Upper lobe of left lung (tissue), 6 donors: ENCODE data around the gene SPATA13. TPM values are rescaled to one million over a fixed set of nuclear protein-coding genes. Genes with fewer than 3 reads are reported as not detected.

ENCODE experiments used
- ATAC-seq, 2 donors: fragments of 200-7000 bp; cut with Tn5 transposase; one replicate each; pipeline ENCODE4 v1.9.1; 2022; ENCODE audit warnings: mild to moderate bottlenecking in 2 of 2, moderate library complexity in 2 of 2; ENCODE audit not compliant: low FRiP score in 2 of 2
- DNase-seq, 2 donors: peaks; one replicate each; pipeline ENCODE4 v3.0.0-alpha.2; 2019 to 2020
- H3K27ac ChIP-seq, 4 donors: fragments of 200-600 bp; sonication (generic); one replicate each; pipeline ENCODE4 v1.5.1; 2016 to 2019
- H3K27me3 ChIP-seq, 4 donors: fragments of 200-600 bp; sonication (generic); one replicate each; pipeline ENCODE4 v1.5.1; 2017 to 2019
- H3K36me3 ChIP-seq, 4 donors: fragments of 200-600 bp; sonication (generic); one replicate each; pipeline ENCODE4 v1.5.1; 2016 to 2019
- H3K4me1 ChIP-seq, 4 donors: fragments of 200-600 bp; sonication (generic); one replicate each; pipeline ENCODE4 v1.5.1; 2018 to 2019
- H3K4me3 ChIP-seq, 4 donors: fragments of 200-600 bp; sonication (generic); one replicate each; pipeline ENCODE4 v1.5.1; 2017 to 2019; ENCODE audit warnings: mild to moderate bottlenecking in 2 of 4, moderate library complexity in 1 of 4
- H3K9me3 ChIP-seq, 4 donors: fragments of 200-600 bp; sonication (generic); one replicate each; pipeline ENCODE4 v1.5.1; 2018 to 2019
- EP300 ChIP-seq, 4 donors: sonication (generic); formaldehyde crosslinking; IDR thresholded peaks; one replicate each; pipeline ENCODE4 v1.5.1; 2017; ENCODE audit warnings: antibody characterized with exemption in 4 of 4, control low read depth in 2 of 4
- POLR2A ChIP-seq, 4 donors: fragments of 450-650 bp; IDR thresholded peaks; one replicate each; pipeline ENCODE4 v1.5.1; 2016 to 2017; ENCODE audit warnings: antibody characterized with exemption in 4 of 4, mild to moderate bottlenecking in 2 of 4
- POLR2AphosphoS5 ChIP-seq, 2 donors: sonication (generic); formaldehyde crosslinking; IDR thresholded peaks; one replicate each; pipeline ENCODE4 v1.5.1; 2017; ENCODE audit warnings: antibody characterized with exemption in 2 of 2
- WGBS, 2 donors: methylation state at CpG; one replicate each; pipeline ENCODE4 v1.1.5; 2017 to 2018; 5-methylcytosine and 5-hydroxymethylcytosine counted together
- total RNA-seq, 6 donors: library from RNA; depleted of rRNA in 4 of 6; stranded (reverse); fragments of >200 nt in 4 of 6; gene quantifications; one replicate each; pipeline versions ENCODE4 v1.1.0 to v1.2.1, GENCODE V29; 2016 to 2021
- TF ChIP-seq, protein P1 (sequence below), 6 experiments: fragments of 450-650 bp in 4 of 6; fragments of 200-600 bp in 2 of 6; sonication (generic) in 2 of 6; IDR thresholded peaks; one replicate each; pipeline ENCODE4 v1.5.1; 2016 to 2019; ENCODE audit warnings: antibody characterized with exemption in 6 of 6
- donor health status: DM: no; HTN: no; CAD: no; lungs with moderate emphysema.
- donor health status: DM: no; HTN: yes; CAD: no; lungs with severe emphysema.

Gene SPATA13
- total RNA-seq, 6 donors from 2014 or later = 31.2 to 77.5 (median 49.2) TPM

DNA sequence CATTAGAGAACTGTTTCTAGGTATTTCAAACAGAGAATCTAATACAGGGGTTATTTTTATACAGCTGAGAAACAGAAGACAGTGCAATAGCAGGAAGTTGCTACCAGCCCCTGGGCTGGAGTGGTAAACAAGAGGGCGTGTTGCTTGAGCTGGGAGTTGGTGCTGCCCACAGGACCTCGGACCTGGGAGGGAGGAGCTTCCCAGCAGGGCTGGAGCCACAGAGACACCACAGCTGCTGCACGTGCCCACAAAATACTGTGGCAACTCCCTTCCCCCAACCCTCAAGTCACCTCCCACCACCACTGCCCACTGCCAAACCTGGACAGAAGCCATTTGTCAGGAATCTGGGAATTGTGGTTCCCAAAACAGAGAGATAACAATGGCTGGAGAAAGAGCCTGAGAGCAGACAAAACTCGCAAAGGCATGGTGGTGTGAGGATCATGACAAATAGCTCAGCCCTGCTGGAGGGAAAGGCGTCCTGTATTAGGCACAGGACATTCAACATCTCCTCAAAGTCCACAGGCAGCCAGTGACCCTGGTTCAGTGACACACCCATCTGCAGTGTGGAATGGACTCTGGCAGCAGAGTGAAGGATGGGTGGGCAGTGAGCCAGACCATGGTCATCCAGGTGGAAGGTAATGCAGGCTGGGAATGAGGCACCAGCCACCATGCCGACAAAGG, 57.2 kb downstream of the SPATA13 start:
- Histone ChIP-seq H3K27me3 (no peaks in the 10 kb centered on the region), H3K4me1 (peaks cover 34 to 46% (median 43%) of the 10 kb centered on the region in 4 donors), H3K27ac (peak overlapping the region; percentile 35 to 79 (median 69)), H3K36me3 (peaks cover 0 to 2% (median 0%) of the 10 kb centered on the region in 4 donors), H3K4me3 (no peak overlapping the region), H3K9me3 (no peaks in the 10 kb centered on the region)
- ATAC-seq (peak in 1 of 2 donors; percentile 40), DNase-seq (peak in 1 of 2 donors; percentile 42)
- TF ChIP-seq EP300 (IDR thresholded peaks at IDR 0.05) (no peak), POLR2A (IDR thresholded peaks at IDR 0.05) (no peak), POLR2AphosphoS5 (IDR thresholded peaks at IDR 0.05) (peak in 1 of 2 donors; percentile 43)
- TF ChIP-seq, protein P1, sequence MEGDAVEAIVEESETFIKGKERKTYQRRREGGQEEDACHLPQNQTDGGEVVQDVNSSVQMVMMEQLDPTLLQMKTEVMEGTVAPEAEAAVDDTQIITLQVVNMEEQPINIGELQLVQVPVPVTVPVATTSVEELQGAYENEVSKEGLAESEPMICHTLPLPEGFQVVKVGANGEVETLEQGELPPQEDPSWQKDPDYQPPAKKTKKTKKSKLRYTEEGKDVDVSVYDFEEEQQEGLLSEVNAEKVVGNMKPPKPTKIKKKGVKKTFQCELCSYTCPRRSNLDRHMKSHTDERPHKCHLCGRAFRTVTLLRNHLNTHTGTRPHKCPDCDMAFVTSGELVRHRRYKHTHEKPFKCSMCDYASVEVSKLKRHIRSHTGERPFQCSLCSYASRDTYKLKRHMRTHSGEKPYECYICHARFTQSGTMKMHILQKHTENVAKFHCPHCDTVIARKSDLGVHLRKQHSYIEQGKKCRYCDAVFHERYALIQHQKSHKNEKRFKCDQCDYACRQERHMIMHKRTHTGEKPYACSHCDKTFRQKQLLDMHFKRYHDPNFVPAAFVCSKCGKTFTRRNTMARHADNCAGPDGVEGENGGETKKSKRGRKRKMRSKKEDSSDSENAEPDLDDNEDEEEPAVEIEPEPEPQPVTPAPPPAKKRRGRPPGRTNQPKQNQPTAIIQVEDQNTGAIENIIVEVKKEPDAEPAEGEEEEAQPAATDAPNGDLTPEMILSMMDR (IDR thresholded peaks at IDR 0.05) = no peak
- 50 to 55% methylated on average over 6 of the region's 6 CpGs for WGBS, 2 donors

GRCh38 chr13:24218338-24218737, 57.8 kb downstream of the SPATA13 start:
- TF ChIP-seq, protein P1 (IDR thresholded peaks at IDR 0.05) = no peak
- no peak for TF ChIP-seq EP300 (IDR thresholded peaks at IDR 0.05)
- TF ChIP-seq POLR2AphosphoS5 (IDR thresholded peaks at IDR 0.05) = no peak
- Histone ChIP-seq H3K4me1 (peaks cover 34 to 46% (median 43%) of the 10 kb centered on the region in 4 donors), H3K27me3 (no peaks in the 10 kb centered on the region), H3K27ac (peak overlapping the region; percentile 35 to 79 (median 69)), H3K9me3 (no peaks in the 10 kb centered on the region), H3K4me3 (no peak overlapping the region), H3K36me3 (peaks cover 0 to 8% (median 3%) of the 10 kb centered on the region in 4 donors)
- DNase-seq (no peak), ATAC-seq (no peak)
- 68 to 69% methylated on average over 3 of the region's 3 CpGs for WGBS, 2 donors

DNA sequence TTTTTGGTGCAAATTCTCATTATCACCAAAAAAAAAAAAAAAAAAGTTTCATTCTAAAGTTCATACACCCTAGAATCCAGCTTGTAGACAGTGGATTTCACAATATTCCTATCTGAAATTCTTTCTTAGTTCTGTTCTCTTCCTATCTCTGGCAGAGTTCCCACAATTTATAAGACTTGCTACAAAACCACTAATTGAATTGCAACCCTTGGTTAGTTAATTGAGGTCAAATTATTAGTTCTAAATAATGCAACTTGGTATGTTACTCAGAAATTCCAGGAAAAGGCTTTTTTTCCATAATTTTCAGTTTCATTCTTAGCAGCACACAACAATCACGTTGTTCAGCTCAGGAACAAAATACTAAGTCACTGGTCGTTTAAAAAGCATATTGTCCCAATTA, 58.5 kb downstream of the SPATA13 start:
- peaks cover 38 to 47% (median 46%) of the 10 kb centered on the region in 4 donors for H3K4me1 ChIP-seq
- 38 to 71% methylated on average over 2 of the region's 2 CpGs for WGBS, 2 donors

DNA sequence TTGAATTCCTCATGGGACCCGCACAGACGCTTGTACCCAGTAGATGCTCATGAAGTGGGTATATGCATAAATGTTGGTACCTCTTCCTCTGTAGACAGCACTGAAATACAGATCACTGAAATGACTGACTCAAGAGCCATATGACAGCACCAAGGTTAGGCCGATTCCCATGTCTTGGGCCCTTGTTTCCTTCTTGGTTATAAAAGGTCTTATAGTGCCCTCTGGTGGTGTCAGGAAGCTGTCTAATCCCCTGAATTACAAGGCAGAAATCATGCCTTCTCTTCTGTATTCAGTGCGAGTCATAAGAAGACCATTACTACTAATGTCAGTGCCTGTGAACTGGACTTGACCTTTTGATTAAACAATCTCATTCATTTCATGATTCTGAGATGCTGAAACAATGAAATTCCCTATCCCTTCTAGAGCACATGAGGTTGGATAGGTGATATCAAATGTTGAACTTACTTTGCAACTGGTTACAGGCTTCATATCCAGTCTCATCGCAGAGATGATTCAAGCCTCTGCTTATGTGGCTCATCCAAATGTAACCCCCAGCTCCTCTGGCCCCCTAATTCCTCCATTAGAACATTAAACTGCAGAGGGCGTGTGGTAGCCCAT, 59.7 kb downstream of the SPATA13 start:
- no peak for TF ChIP-seq EP300 (IDR thresholded peaks at IDR 0.05)
- TF ChIP-seq, protein P1 (IDR thresholded peaks at IDR 0.05) = peak; percentile 63 to 89 (median 84)
- peak overlapping the region in 1 of 4 donors; percentile 49 for H3K27ac ChIP-seq
- no peaks in the 10 kb centered on the region for H3K27me3 ChIP-seq
- DNase-seq (peak in 1 of 2 donors; percentile 55), ATAC-seq (peak; percentile 80 to 87)
- peaks cover 0 to 21% (median 3%) of the 10 kb centered on the region in 4 donors for H3K36me3 ChIP-seq
- WGBS, 2 donors = 60 to 64% methylated on average over 6 of the region's 6 CpGs
- H3K4me1 ChIP-seq = peaks cover 41 to 47% (median 42%) of the 10 kb centered on the region in 4 donors
- no peak overlapping the region for H3K4me3 ChIP-seq
- H3K9me3 ChIP-seq = no peaks in the 10 kb centered on the region

More for the DNA sequence above, 58.5 kb downstream of the SPATA13 start:
- Histone ChIP-seq H3K27me3 (no peaks in the 10 kb centered on the region), H3K27ac (peak overlapping the region in 1 of 4 donors; percentile 79), H3K9me3 (no peaks in the 10 kb centered on the region), H3K4me3 (no peak overlapping the region), H3K36me3 (peaks cover 0 to 14% (median 3%) of the 10 kb centered on the region in 4 donors)
- no peak for ATAC-seq
- no peak for DNase-seq
- TF ChIP-seq POLR2AphosphoS5 (IDR thresholded peaks at IDR 0.05) (no peak), POLR2A (IDR thresholded peaks at IDR 0.05) (no peak), EP300 (IDR thresholded peaks at IDR 0.05) (no peak)
- TF ChIP-seq, protein P1 (IDR thresholded peaks at IDR 0.05) = no peak
